Raji (cell line): ENCODE measurements around the gene MINK1.

Experiments
- POLR2A ChIP-seq: IDR thresholded peaks from 2 replicates; pipeline ENCODE4 v1.6.1; 2011; ENCODE audit warnings: low read depth, low read length, control low read depth; ENCODE audit not compliant: insufficient read depth

MINK1 gene

DNA sequence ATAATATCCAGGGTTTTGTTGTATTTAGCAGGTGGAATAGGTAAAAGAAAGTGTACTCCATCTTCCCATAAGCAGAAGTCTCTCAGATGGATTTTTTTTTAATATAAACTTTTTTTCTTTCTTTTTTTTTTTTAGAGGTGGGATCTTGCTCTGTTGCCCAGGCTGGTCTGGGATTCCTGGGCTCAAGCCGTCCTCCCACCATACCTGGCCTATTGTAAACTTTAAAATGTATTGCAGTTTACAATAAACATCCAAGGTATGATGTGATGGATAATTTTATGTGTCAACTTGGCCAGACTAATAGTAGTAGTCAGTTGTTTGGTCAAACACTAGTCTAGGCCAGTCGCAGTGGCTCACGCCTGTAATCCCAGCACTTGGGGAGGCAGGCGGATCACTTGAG lies 88.2 kb downstream of the MINK1 start:
- no peak for TF ChIP-seq POLR2A

DNA sequence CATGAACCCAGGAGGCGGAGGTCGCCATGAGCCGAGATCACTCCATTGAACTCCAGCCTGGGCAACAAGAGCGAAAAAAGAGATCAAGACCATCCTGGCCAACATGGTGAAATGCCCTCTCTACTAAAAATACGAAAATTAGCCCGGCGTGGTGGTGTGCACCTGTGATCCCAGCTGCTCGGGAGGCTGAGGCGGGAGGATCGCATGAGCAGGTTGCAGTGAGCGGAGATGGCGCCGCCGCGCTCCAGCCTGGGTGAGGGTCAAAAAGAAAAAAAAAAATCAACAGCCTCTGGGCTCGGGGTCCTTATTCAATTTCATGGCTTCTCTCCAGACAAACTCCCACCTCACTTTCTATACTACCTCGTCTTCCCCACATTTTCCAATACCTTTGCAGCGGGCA lies 95.7 kb downstream of the MINK1 start:
- no peak for TF ChIP-seq POLR2A

DNA sequence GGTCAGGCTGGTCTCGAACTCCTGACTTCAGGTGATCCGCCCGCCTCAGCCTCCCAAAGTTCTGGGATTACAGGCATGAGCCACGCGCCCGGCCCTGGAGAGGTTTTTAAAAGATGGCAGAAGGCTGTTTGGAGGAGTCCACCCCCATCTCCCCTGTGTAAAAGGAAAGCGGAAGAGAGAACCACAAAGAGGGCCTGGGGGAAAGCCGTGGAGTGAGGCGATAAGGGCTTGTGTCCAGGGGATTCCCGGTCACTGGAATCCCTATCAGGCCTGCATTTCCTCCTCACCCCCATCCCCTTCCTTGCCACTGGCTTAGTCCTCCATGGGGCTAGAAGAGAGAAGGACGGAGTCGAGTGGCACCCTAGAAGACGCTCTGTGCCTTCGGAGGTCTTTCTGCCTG lies 98.8 kb downstream of the MINK1 start, which contains the start of gene GP1BA:
Gene GP1BA (plus strand): TSS at position 315 of the 400 bp plus-strand sequence. CDS start 328 bp downstream, outside the sequence.
- TF ChIP-seq POLR2A: no peak

DNA sequence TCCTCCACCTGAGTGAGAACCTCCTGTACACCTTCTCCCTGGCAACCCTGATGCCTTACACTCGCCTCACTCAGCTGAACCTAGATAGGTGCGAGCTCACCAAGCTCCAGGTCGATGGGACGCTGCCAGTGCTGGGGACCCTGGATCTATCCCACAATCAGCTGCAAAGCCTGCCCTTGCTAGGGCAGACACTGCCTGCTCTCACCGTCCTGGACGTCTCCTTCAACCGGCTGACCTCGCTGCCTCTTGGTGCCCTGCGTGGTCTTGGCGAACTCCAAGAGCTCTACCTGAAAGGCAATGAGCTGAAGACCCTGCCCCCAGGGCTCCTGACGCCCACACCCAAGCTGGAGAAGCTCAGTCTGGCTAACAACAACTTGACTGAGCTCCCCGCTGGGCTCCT lies 99.6 kb downstream of the MINK1 start:
- TF ChIP-seq POLR2A: no peak

DNA sequence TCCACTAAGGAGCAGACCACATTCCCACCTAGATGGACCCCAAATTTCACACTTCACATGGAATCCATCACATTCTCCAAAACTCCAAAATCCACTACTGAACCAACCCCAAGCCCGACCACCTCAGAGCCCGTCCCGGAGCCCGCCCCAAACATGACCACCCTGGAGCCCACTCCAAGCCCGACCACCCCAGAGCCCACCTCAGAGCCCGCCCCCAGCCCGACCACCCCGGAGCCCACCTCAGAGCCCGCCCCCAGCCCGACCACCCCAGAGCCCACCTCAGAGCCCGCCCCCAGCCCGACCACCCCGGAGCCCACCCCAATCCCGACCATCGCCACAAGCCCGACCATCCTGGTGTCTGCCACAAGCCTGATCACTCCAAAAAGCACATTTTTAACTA lies 100.5 kb downstream of the MINK1 start:
- TF ChIP-seq POLR2A: no peak

DNA sequence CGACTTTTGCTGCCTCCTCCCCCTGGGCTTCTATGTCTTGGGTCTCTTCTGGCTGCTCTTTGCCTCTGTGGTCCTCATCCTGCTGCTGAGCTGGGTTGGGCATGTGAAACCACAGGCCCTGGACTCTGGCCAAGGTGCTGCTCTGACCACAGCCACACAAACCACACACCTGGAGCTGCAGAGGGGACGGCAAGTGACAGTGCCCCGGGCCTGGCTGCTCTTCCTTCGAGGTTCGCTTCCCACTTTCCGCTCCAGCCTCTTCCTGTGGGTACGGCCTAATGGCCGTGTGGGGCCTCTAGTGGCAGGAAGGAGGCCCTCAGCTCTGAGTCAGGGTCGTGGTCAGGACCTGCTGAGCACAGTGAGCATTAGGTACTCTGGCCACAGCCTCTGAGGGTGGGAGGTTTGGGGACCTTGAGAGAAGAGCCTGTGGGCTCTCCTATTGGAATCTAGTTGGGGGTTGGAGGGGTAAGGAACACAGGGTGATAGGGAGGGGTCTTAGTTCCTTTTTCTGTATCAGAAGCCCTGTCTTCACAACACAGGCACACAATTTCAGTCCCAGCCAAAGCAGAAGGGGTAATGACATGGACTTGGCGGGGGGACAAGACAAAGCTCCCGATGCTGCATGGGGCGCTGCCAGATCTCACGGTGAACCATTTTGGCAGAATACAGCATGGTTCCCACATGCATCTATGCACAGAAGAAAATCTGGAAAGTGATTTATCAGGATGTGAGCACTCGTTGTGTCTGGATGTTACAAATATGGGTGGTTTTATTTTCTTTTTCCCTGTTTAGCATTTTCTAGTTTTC lies 101.2 kb downstream of the MINK1 start:
- TF ChIP-seq POLR2A: peak; percentile 49; the same call in 1 of the 2 replicates

DNA sequence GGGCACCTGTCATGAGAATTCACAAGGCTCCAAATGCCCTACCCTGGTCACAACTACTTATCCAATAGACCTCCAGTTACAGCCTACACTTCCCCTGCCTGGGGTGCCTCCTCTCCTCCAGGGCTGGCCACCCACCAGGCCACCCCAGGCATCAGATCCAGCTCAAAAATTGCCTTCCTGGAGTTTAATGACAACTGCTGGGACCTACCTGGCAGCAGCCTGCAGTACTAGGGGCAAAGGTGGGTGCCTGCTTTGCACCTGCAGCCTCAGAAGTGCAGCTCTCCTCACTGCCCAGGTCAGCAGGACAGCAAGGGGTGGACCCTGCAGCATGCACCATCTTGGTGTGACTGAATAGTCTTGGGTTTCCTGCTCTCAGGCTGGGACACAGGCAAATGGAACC lies 102.5 kb downstream of the MINK1 start:
- no peak for TF ChIP-seq POLR2A

DNA sequence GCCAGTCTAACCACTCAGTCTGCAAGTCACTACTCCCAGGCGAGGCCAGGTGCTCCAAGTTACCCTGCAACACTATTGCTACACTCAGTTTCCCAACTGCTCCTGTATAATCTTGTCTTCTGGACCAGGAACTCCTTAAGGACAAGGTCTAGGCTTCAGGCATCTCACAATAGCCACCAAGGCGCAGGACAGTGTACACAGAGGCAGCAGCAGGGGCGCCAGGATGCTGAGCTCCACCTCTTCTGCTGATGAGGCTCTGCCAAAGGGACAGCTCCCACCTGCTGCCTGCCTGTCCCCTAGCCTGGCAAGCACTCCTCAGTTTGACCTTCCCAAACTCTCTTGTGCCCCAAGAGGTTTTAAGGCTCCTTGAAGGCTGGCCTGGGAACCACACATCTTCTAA lies 103.3 kb downstream of the MINK1 start:
- no peak for TF ChIP-seq POLR2A

DNA sequence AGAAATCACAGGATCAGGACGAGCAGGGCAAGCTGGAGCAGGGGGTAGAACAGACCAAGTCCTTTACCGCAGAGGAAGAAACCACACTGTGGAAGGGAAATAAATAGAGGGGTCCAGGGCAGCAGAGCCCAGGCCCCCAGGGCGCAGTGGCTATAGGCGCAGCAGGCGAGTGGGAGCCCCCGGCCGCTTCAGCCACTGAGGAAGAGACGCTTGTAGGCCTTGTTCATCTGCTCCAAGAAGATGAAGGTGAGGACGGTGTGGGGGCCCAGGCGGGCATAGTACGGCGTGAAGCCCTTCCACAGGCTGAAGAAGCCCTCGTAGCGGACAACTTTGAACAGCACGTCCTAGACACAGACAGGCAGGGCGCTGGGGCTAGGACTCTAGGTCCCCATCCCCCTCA lies 104.4 kb downstream of the MINK1 start:
- TF ChIP-seq POLR2A: no peak

DNA sequence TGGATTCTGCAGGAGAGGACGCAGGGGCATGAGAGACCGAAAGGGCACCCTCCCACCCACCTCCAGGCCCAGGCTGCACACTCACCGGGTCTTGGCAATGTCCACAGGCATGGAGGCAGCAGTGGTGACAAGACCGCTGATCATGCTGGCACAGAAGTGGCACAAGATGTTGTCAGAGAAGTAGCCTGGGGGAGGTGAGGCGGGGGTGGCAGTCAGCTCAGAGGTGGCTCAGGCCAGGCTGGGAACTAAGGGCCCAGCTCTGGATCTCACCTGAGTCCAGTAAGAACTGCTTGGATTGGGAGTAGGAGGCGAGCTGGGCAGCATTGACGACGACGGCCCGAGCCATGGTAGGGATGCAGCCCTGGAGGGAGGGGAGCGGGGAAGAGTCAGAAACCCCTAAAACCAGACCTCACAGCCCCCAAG lies 104.9 kb downstream of the MINK1 start:
- TF ChIP-seq POLR2A: no peak

DNA sequence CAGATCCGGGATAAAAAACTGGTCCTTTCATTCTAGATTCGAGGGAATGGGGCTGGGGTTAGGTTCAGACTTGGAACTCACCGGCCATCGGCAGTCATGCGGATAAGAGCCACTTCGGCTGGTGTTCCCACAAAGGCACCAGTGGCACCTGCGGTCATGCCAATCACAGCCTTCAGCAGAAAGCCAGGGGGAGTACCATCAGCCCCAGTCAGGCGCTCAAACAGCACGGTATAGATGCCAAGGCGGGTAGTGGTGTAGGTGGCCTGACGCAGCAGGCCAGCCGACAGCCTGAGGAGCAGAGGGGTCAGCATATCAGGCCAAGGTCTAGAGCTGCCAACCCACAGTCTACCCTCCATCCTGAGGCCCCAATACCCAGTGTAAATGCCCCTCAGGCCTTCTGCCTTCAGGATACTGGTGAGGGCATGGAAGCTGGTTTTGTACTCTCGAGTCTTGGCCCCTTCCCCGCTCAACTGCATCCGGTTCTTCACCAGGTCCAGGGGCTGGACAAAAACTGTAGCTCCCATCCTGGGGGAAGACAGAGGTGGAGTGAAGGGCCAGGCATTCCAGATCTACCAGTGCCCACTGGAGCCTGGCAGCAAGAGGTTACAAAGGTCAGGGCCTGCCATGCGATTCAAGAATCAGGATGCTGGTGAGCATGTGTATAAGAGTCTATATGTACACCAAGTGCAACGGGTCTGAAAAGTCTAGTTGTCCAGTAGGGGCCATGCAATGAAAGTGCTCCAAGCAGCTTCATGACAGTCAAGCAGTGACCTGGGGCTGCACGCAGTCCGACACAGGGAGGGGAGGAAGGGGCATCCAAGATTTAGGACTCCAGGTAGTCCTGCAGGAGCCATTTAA lies 105.8 kb downstream of the MINK1 start:
- no peak for TF ChIP-seq POLR2A

DNA sequence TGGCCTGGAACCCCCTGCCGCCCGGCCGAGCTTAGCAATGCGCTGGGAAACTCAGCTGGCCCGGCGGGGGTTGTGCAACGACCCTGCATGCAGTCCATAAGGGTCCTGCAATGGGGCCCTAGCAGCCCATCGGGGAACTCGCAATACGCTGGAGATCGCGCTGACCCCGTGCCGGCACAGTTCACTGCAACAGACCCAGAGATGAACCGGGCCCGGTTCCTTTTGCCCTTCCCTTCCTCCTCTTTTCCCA lies 106.3 kb downstream of the MINK1 start:
- TF ChIP-seq POLR2A: no peak

DNA sequence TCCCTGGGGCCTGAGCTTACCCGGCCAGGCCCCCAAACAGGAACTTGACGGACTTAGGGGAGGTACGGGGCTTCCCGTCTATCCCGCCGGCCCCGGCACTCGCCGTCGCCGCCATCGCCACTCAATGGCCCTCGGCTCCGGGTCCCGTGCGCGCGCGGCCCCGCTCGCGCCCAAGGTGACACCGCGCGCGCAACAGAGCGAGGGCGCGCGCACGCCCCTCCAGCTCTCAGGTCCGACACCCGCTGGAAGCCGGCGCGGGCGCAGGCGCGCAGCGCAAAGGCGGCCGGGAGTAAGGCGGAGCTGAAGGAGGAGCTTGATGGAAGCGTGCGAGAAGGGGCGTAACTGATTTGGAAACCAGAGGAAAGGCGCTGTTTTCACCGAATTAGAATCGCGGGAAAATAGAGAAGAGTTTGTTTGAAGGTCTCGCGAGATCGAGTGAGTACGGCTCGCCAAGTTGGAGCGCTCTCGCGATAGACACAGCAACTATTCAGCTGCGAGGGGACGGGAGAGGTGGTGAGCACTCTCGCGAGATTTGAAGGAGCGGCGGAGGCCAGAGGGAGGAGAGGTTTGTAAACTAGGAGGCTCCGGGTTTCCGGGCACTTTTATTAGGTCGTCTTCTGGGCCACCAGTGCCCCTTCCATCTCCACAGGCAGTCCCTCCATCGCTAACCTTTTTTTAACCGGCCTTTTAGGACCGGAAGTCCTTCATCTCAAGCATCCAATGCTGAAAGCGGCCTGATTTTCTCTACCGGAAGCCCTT lies 106.8 kb downstream of the MINK1 start, which contains the start of the genes RNF167 and SLC25A11:
Gene RNF167 (plus strand): TSS at position 473 of the 759 bp plus-strand sequence. CDS start 642 bp downstream, outside the sequence.
Gene SLC25A11 (minus strand): TSS at position 251 of the 759 bp plus-strand sequence. CDS start 136 bp downstream, at position 115.
- TF ChIP-seq POLR2A: peak; percentile 82

DNA sequence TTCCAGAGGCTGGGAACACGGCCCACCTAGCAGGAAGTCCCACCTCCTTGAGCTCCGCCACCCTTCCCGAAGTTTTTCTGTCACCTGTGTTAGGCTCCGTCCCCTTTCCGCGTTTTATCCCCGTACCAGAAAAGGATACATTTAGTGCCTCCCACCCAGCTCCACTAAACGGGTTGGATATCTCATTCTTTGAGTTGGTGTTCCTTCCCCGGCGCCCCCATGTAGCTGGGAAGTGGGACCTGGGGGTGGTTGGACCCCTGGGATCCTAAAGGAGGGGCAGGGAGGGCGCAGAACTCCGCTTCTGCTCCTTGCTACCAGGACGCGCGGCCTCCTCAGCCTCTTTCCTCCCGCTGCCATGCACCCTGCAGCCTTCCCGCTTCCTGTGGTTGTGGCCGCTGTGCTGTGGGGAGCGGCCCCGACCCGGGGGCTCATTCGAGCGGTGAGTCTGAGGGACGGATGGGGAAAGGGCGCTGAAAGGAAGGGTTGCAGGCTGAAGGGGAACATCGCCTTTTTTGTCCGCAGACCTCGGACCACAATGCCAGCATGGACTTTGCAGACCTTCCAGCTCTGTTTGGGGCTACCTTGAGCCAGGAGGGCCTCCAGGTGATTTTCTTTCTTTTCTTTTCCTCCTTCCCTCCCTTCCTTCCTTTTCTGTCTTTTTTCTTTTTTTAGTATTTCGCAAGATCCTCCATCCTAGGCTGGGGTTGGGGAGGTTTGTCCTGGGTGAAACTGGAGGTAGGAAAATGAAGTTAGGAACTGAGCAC lies 107.6 kb downstream of the MINK1 start:
- peak; percentile 36; the same call in 1 of the 2 replicates for TF ChIP-seq POLR2A

DNA sequence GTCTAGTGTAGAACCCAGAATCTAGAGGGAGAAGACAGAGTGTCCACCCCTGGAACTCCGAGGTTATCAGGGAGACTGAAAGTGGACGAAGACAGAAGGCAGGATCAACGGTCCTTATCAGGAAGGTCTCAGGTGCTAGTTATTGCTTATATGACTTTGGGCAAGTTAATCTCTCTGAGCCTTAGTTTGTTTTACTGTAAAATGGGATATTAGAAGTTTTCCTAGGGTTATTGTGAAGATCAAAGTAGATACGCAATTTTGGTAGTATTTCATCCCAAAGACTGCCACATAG lies 108.1 kb downstream of the MINK1 start:
- no peak for TF ChIP-seq POLR2A
